Panc1 (cell line): ENCODE measurements around the gene RELA.

Experiments
- CTCF ChIP-seq: fragments of 450-650 bp; IDR thresholded peaks from 2 replicates; pipeline ENCODE4 v1.5.1; 2017; ENCODE audit warnings: mild to moderate bottlenecking
- POLR2AphosphoS5 ChIP-seq: IDR thresholded peaks from 2 replicates; pipeline ENCODE4 v1.6.1; 2012; ENCODE audit warnings: mild to moderate bottlenecking, low read depth, low read length, moderate library complexity
- REST ChIP-seq, 2 experiments: IDR thresholded peaks; 2 replicates each; pipeline ENCODE4 v1.6.1; 2011 to 2012; ENCODE audit warnings: low read depth in 2 of 2, control low read depth in 1 of 2, low read length in 1 of 2, mild to moderate bottlenecking in 1 of 2, moderate library complexity in 1 of 2; ENCODE audit not compliant: insufficient read depth in 1 of 2

- TF ChIP-seq POLR2AphosphoS5, result peak; percentile 62; the same call in 1 of the 2 replicates
- TF ChIP-seq CTCF, result peak; percentile 100
- TF ChIP-seq REST (IDR thresholded peaks at IDR 0.05; ENCODE audit: insufficient read depth in 1 of 2, low read depth in 2 of 2, low read length in 1 of 2), result peak in 1 of 2 experiments; percentile 54; a peak in 1 of 4 replicates
Observed at GRCh38 chr11:65711785-65712632, 49.3 kb upstream of the RELA start, which contains the start of gene KAT5.
